NT2/D1 (cell line): ENCODE data around the gene HCN4.

Source experiments
- SUZ12 ChIP-seq: IDR thresholded peaks from 2 replicates; pipeline ENCODE4 v1.6.1; 2011; ENCODE audit not compliant: insufficient read length, insufficient read depth; ENCODE audit errors: extremely low read depth
- YY1 ChIP-seq: IDR thresholded peaks from 2 replicates; pipeline ENCODE4 v1.6.1; 2011; ENCODE audit not compliant: insufficient read length, insufficient read depth
- ZNF274 ChIP-seq: IDR thresholded peaks from 2 replicates; pipeline ENCODE4 v1.6.1; 2011; ENCODE audit warnings: mild to moderate bottlenecking, low read depth, low read length

- TF ChIP-seq ZNF274 (no peak), SUZ12 (no peak), YY1 (no peak)
These were observed 84.6 kb downstream of the HCN4 start for GRCh38 chr15:73284090-73284716.
